ENCODE measurements around the gene SRRM5. TPM values are rescaled to one million over a fixed set of nuclear protein-coding genes. Genes with fewer than 3 reads are reported as not detected.

Gene SRRM5
- total and polyA plus RNA-seq, 2 experiments from 2014 or later = 0.30 to 0.50 TPM

DNA sequence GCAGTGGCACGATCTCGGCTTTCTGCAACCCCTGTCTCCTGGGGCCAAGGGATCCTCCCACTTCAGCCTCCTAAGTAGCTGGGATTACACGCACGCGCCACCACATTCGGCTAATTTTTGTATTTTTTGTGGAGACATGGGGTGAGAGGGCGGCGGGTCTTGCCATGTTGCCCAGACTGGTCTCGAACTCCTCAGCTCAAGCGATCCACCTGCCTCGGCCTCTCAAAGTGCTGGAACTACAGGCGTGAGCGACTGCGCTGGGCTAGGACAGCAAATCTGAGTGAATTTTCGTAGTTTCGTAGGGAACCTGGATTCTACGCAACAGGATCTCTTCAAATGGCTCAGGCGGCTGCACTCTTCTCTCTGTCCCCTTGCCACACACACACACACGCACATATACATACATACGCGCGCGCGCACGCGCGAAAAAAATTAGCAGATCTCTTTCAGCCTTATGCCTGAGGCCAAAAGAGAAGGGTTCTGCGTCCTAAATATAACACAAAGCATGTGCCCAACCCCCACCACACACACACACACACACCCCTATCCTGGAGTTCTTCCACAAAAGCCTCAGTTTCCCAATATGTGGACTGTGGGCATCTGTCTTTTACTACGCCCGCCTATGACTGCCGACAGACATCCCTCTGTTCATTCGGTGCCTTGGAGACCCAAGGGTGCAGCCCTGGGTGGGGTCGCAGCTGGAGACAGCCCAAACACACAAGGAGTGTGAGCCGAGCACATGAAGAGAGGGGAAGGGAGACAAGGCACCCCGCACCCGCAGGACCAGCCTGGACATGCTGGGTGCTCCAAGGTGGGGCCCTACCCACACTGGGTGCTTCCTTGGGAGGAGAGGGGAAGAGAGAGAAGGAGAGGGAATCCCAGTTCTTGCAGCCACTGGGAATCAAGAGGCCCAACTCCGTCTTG lies 35.7 kb upstream of the SRRM5 start:
- Histone ChIP-seq H3K27ac (peak overlapping the region; percentile 79), H3K27me3 (no peaks in the 10 kb centered on the region), H3K9me3 (ENCODE audit: low read depth) (no peaks in the 10 kb centered on the region), H3K36me3 (peaks cover 4% of the 10 kb centered on the region), H3K4me1 (ENCODE audit: low read depth) (peaks cover 7% of the 10 kb centered on the region), H3K4me3 (peak overlapping the region; percentile 23)
- TF ChIP-seq, protein P1, sequence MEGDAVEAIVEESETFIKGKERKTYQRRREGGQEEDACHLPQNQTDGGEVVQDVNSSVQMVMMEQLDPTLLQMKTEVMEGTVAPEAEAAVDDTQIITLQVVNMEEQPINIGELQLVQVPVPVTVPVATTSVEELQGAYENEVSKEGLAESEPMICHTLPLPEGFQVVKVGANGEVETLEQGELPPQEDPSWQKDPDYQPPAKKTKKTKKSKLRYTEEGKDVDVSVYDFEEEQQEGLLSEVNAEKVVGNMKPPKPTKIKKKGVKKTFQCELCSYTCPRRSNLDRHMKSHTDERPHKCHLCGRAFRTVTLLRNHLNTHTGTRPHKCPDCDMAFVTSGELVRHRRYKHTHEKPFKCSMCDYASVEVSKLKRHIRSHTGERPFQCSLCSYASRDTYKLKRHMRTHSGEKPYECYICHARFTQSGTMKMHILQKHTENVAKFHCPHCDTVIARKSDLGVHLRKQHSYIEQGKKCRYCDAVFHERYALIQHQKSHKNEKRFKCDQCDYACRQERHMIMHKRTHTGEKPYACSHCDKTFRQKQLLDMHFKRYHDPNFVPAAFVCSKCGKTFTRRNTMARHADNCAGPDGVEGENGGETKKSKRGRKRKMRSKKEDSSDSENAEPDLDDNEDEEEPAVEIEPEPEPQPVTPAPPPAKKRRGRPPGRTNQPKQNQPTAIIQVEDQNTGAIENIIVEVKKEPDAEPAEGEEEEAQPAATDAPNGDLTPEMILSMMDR (IDR thresholded peaks at IDR 0.05; ENCODE audit: low read depth, low read length) = no peak
- no peak for DNase-seq (ENCODE audit: low read depth in 1 of 2, low spot score in 1 of 2)

GRCh38 chr19:43578787-43579186 lies 33.1 kb upstream of the SRRM5 start:
- no peak overlapping the region for H3K4me3 ChIP-seq
- peaks cover 7% of the 10 kb centered on the region for H3K4me1 ChIP-seq (ENCODE audit: low read depth)
- H3K27ac ChIP-seq = no peak overlapping the region
- H3K9me3 ChIP-seq (ENCODE audit: low read depth) = no peaks in the 10 kb centered on the region
- no peak for DNase-seq (ENCODE audit: low read depth in 1 of 2, low spot score in 1 of 2)
- TF ChIP-seq, protein P1 (IDR thresholded peaks at IDR 0.05; ENCODE audit: low read depth, low read length) = no peak
- H3K27me3 ChIP-seq = no peaks in the 10 kb centered on the region
- H3K36me3 ChIP-seq = no peaks in the 10 kb centered on the region

DNA sequence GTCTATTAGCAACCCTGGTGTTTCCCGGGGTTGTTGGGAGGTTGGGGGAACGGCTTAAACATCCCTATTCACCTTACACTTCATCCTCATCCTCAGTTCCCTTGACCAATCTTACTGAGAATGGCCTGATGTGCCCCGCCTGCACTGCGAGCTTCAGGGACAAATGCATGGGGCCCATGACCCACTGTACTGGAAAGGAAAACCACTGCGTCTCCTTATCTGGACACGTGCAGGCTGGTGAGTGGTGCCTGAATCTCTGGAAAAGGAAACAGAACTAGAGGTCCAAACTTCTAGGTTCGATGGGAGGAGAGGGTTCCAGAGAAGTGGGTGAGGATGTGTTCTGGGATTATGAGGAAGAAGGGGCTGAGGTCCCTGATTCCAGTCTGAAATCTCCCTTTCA lies 30.4 kb upstream of the SRRM5 start:
- H3K4me3 ChIP-seq = no peak overlapping the region
- TF ChIP-seq, protein P1 (IDR thresholded peaks at IDR 0.05; ENCODE audit: low read depth, low read length) = no peak
- DNase-seq (ENCODE audit: low read depth in 1 of 2, low spot score in 1 of 2) = no peak

GRCh38 chr19:43582495-43582894 lies 29.4 kb upstream of the SRRM5 start:
- Histone ChIP-seq H3K36me3 (peaks cover 4% of the 10 kb centered on the region), H3K4me1 (ENCODE audit: low read depth) (peaks cover 7% of the 10 kb centered on the region), H3K27me3 (no peaks in the 10 kb centered on the region), H3K9me3 (ENCODE audit: low read depth) (no peaks in the 10 kb centered on the region), H3K27ac (no peak overlapping the region), H3K4me3 (no peak overlapping the region)
- TF ChIP-seq, protein P1 (IDR thresholded peaks at IDR 0.05; ENCODE audit: low read depth, low read length) = no peak
- no peak for DNase-seq (ENCODE audit: low read depth in 1 of 2, low spot score in 1 of 2)

More for the DNA sequence above, 30.4 kb upstream of the SRRM5 start:
- H3K27me3 ChIP-seq = no peaks in the 10 kb centered on the region
- no peaks in the 10 kb centered on the region for H3K9me3 ChIP-seq (ENCODE audit: low read depth)
- H3K4me1 ChIP-seq (ENCODE audit: low read depth) = peaks cover 7% of the 10 kb centered on the region
- H3K27ac ChIP-seq = peak overlapping the region; percentile 28
- no peaks in the 10 kb centered on the region for H3K36me3 ChIP-seq

DNA sequence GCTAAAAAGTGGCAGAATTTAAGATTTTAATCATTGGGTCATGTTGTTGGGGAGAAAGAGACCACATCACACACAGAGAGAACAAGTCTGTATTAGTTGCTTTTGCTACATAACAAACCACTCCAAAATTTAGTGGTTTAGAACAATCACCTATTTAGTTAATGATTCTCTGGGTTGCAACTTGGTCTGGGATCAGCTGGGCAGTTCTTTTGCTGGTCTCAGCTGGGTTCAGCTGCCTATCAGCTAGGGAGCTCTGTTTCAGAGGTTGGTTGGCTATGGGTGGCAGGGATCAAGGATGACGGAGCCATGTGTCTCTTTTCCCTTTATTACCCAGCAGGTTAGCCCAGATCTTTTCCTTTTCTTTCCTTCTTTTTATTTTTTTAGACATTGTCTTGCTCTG lies 27.4 kb upstream of the SRRM5 start:
- Histone ChIP-seq H3K27ac (no peak overlapping the region), H3K4me3 (no peak overlapping the region), H3K36me3 (peaks cover 4% of the 10 kb centered on the region), H3K9me3 (ENCODE audit: low read depth) (no peaks in the 10 kb centered on the region), H3K27me3 (no peaks in the 10 kb centered on the region), H3K4me1 (ENCODE audit: low read depth) (peaks cover 7% of the 10 kb centered on the region)
- TF ChIP-seq, protein P1 (IDR thresholded peaks at IDR 0.05; ENCODE audit: low read depth, low read length) = no peak
- no peak for DNase-seq (ENCODE audit: low read depth in 1 of 2, low spot score in 1 of 2)
